BLaER1 (cell line): ENCODE data around the gene APOBEC3A.

Experiments
- H3K27ac ChIP-seq: shearing (Covaris generic); formaldehyde crosslinking; 2 replicates; pipeline ENCODE4 v1.8.1; 2022
- H3K27me3 ChIP-seq: shearing (Covaris generic); formaldehyde crosslinking; 2 replicates; pipeline ENCODE4 v1.8.1; 2022
- H3K36me3 ChIP-seq: shearing (Covaris generic); formaldehyde crosslinking; 2 replicates; pipeline ENCODE4 v1.8.1; 2022
- H3K4me1 ChIP-seq: shearing (Covaris generic); formaldehyde crosslinking; 2 replicates; pipeline ENCODE4 v1.8.1; 2022
- H3K4me2 ChIP-seq: shearing (Covaris generic); formaldehyde crosslinking; 2 replicates; pipeline ENCODE4 v1.8.1; 2022
- H3K4me3 ChIP-seq: shearing (Covaris generic); formaldehyde crosslinking; 2 replicates; pipeline ENCODE4 v1.8.1; 2022
- H3K9ac ChIP-seq: shearing (Covaris generic); formaldehyde crosslinking; 2 replicates; pipeline ENCODE4 v1.8.1; 2022
- H3K9me3 ChIP-seq: shearing (Covaris generic); formaldehyde crosslinking; 2 replicates; pipeline ENCODE4 v1.8.1; 2022
- H4K20me1 ChIP-seq: shearing (Covaris generic); formaldehyde crosslinking; 2 replicates; pipeline ENCODE4 v1.8.1; 2022
- Cebpa-rat ChIP-seq: shearing (Covaris generic); IDR thresholded peaks from 2 replicates; pipeline ENCODE4 v1.8.1; 2022

APOBEC3A gene

GRCh38 chr22:38957046-38957770, at the start of gene APOBEC3A:
APOBEC3A (plus strand) TSS chr22:38957609; CDS start chr22:38957692, 83 bp downstream.
- Histone ChIP-seq H3K36me3 (no peaks in the 10 kb centered on the region), H3K9ac (no peak within 1 kb of the TSS), H4K20me1 (no peaks in the 10 kb centered on the region), H3K4me2 (peak within 1 kb of the TSS; percentile 22), H3K4me3 (no peak within 1 kb of the TSS), H3K9me3 (no peaks in the 10 kb centered on the region), H3K27me3 (no peaks in the 10 kb centered on the region), H3K4me1 (peaks cover 32% of the 10 kb centered on the region), H3K27ac (no peak within 1 kb of the TSS)
- TF ChIP-seq Cebpa-rat, result no peak

DNA sequence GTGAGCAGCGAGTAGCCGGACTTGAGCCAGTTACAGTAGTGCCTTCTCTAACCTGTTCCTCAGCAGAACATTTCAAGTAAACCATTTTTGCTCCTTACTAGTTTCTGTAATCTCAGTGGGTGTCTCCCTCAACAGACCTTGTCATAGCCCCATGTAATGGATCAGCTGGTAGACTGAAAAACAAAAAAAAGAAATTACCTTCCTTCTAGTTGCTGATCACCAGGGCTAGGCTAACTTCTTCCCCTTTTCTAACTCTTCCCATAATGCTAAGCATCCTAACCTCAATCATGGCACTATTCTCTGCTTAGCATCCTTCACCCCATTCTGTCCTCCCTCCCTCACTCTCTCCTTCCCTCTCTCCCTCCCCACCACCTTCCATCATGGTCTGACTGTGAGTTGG, 49.6 kb upstream of the APOBEC3A start:
- Histone ChIP-seq H3K4me3 (no peak overlapping the region), H3K4me1 (no peaks in the 10 kb centered on the region; the same call in 1 of the 2 replicates), H3K27me3 (no peaks in the 10 kb centered on the region), H3K9ac (no peak overlapping the region), H3K4me2 (no peak overlapping the region), H4K20me1 (no peaks in the 10 kb centered on the region), H3K27ac (no peak overlapping the region), H3K9me3 (peaks cover 39% of the 10 kb centered on the region), H3K36me3 (no peaks in the 10 kb centered on the region)
- TF ChIP-seq Cebpa-rat, result no peak

- H3K9me3 ChIP-seq, result peaks cover 8% of the 10 kb centered on the region; the same call in 1 of the 2 replicates
- H3K27me3 ChIP-seq, result no peaks in the 10 kb centered on the region
- H3K36me3 ChIP-seq, result no peaks in the 10 kb centered on the region
- H3K9ac ChIP-seq, result no peak overlapping the region
- H3K4me3 ChIP-seq, result no peak overlapping the region
- H3K4me2 ChIP-seq, result no peak overlapping the region
- TF ChIP-seq Cebpa-rat, result no peak
- no peaks in the 10 kb centered on the region; the same call in 1 of the 2 replicates for H3K4me1 ChIP-seq
- H4K20me1 ChIP-seq, result no peaks in the 10 kb centered on the region
- no peak overlapping the region for H3K27ac ChIP-seq
These were observed 46.0 kb upstream of the APOBEC3A start for GRCh38 chr22:38911434-38911833.

DNA sequence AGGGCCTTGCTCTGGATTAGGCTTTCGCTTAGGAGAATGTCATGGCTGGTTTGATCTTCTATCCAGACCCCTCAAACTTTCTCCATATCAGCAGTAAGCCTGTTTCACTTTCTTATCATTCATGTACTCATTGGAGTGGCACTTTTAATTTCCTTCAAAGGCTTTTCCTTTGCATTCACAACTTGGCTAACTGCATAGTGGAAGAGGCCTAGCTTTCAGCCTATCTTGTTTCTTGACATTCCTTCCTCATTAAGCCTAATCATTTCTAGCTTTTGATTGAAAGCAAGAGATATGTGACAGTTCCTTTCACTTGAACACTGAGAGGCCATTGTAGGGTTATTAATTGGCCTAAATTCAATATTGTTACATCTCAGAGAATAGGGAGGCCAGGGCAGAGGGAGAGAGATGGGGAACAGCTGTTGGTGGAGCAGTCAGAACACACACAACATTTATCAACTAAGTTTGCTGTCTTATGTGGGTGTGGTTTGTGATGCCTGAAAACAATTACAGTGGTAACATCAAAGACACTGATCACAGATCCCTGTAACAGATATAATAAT, 37.7 kb upstream of the APOBEC3A start:
- Histone ChIP-seq H3K4me1 (no peaks in the 10 kb centered on the region), H3K4me2 (no peak overlapping the region), H3K9ac (no peak overlapping the region), H3K27ac (no peak overlapping the region), H4K20me1 (no peaks in the 10 kb centered on the region), H3K36me3 (no peaks in the 10 kb centered on the region), H3K9me3 (no peaks in the 10 kb centered on the region), H3K27me3 (no peaks in the 10 kb centered on the region), H3K4me3 (no peak overlapping the region)
- TF ChIP-seq Cebpa-rat, result no peak

GRCh38 chr22:38921120-38921519, 36.3 kb upstream of the APOBEC3A start:
- Histone ChIP-seq H3K9me3 (no peaks in the 10 kb centered on the region), H3K4me2 (no peak overlapping the region), H3K4me1 (no peaks in the 10 kb centered on the region), H3K4me3 (no peak overlapping the region), H4K20me1 (no peaks in the 10 kb centered on the region), H3K27ac (no peak overlapping the region), H3K36me3 (no peaks in the 10 kb centered on the region), H3K27me3 (no peaks in the 10 kb centered on the region), H3K9ac (no peak overlapping the region)
- no peak for TF ChIP-seq Cebpa-rat

GRCh38 chr22:38921806-38922205, 35.6 kb upstream of the APOBEC3A start:
- H3K4me1 ChIP-seq, result no peaks in the 10 kb centered on the region
- H4K20me1 ChIP-seq, result no peaks in the 10 kb centered on the region
- no peaks in the 10 kb centered on the region for H3K36me3 ChIP-seq
- H3K27ac ChIP-seq, result no peak overlapping the region
- no peaks in the 10 kb centered on the region for H3K9me3 ChIP-seq
- no peak for TF ChIP-seq Cebpa-rat
- no peak overlapping the region for H3K4me2 ChIP-seq
- no peaks in the 10 kb centered on the region for H3K27me3 ChIP-seq
- no peak overlapping the region for H3K9ac ChIP-seq
- H3K4me3 ChIP-seq, result no peak overlapping the region

- no peak overlapping the region for H3K4me2 ChIP-seq
- no peak for TF ChIP-seq Cebpa-rat
- no peak overlapping the region for H3K9ac ChIP-seq
- H3K4me1 ChIP-seq, result peaks cover 5% of the 10 kb centered on the region; the same call in 1 of the 2 replicates
- H3K27ac ChIP-seq, result no peak overlapping the region
- no peaks in the 10 kb centered on the region for H3K36me3 ChIP-seq
- no peaks in the 10 kb centered on the region for H3K9me3 ChIP-seq
- no peak overlapping the region for H3K4me3 ChIP-seq
- H3K27me3 ChIP-seq, result no peaks in the 10 kb centered on the region
- no peaks in the 10 kb centered on the region for H4K20me1 ChIP-seq
These were observed 33.7 kb upstream of the APOBEC3A start for GRCh38 chr22:38923463-38924346.

- Histone ChIP-seq H3K36me3 (no peaks in the 10 kb centered on the region), H3K9me3 (no peaks in the 10 kb centered on the region), H3K4me1 (peaks cover 5% of the 10 kb centered on the region; the same call in 1 of the 2 replicates), H3K4me3 (no peak overlapping the region), H4K20me1 (no peaks in the 10 kb centered on the region), H3K27ac (no peak overlapping the region), H3K27me3 (no peaks in the 10 kb centered on the region), H3K9ac (no peak overlapping the region), H3K4me2 (no peak overlapping the region)
- no peak for TF ChIP-seq Cebpa-rat
These were observed 33.0 kb upstream of the APOBEC3A start for GRCh38 chr22:38924347-38924952.

- no peak for TF ChIP-seq Cebpa-rat
- H3K9me3 ChIP-seq, result no peaks in the 10 kb centered on the region
- H4K20me1 ChIP-seq, result no peaks in the 10 kb centered on the region
- no peak overlapping the region for H3K9ac ChIP-seq
- no peak overlapping the region for H3K27ac ChIP-seq
- no peaks in the 10 kb centered on the region for H3K36me3 ChIP-seq
- H3K4me1 ChIP-seq, result peaks cover 5% of the 10 kb centered on the region; the same call in 1 of the 2 replicates
- no peak overlapping the region for H3K4me3 ChIP-seq
- H3K27me3 ChIP-seq, result no peaks in the 10 kb centered on the region
- no peak overlapping the region for H3K4me2 ChIP-seq
These were observed 31.8 kb upstream of the APOBEC3A start for GRCh38 chr22:38925571-38926041.
